ENCODE data around the gene GABBR2.

Gene GABBR2

DNA sequence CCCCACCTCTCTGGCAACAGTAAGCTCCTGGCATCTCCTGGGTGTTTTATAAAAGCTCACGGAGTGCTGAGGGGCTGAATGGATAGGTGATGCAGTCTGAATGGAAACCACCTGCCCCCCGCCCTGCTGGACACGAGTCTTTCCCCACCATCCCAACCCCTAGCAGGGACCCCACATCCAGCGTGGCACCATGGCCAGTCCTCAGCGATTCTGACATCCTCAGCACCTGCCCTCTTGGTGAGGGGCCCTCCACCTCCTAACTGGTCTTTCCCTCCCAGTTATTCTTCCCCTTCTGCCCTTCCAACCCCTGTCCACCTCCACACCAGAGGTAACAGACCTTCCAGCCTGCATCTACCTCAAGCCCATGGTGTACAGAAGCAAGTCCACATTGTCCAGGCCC, 38.7 kb upstream of the GABBR2 start:
- TF ChIP-seq NFIC (IDR thresholded peaks at IDR 0.05), result no peak
- TF ChIP-seq, protein P1, sequence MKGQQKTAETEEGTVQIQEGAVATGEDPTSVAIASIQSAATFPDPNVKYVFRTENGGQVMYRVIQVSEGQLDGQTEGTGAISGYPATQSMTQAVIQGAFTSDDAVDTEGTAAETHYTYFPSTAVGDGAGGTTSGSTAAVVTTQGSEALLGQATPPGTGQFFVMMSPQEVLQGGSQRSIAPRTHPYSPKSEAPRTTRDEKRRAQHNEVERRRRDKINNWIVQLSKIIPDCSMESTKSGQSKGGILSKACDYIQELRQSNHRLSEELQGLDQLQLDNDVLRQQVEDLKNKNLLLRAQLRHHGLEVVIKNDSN (IDR thresholded peaks at IDR 0.05), result no peak
- no peak for TF ChIP-seq RAD21 (IDR thresholded peaks at IDR 0.05; ENCODE audit: low read depth)
- TF ChIP-seq TAF1 (IDR thresholded peaks at IDR 0.05; ENCODE audit: low read depth), result no peak
- TF ChIP-seq, protein P2, sequence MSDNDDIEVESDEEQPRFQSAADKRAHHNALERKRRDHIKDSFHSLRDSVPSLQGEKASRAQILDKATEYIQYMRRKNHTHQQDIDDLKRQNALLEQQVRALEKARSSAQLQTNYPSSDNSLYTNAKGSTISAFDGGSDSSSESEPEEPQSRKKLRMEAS (IDR thresholded peaks at IDR 0.05), result no peak
- TF ChIP-seq TEAD4 (IDR thresholded peaks at IDR 0.05), result no peak
- no peak for TF ChIP-seq FOXM1 (IDR thresholded peaks at IDR 0.05; ENCODE audit: borderline replicate concordance, low read depth)

DNA sequence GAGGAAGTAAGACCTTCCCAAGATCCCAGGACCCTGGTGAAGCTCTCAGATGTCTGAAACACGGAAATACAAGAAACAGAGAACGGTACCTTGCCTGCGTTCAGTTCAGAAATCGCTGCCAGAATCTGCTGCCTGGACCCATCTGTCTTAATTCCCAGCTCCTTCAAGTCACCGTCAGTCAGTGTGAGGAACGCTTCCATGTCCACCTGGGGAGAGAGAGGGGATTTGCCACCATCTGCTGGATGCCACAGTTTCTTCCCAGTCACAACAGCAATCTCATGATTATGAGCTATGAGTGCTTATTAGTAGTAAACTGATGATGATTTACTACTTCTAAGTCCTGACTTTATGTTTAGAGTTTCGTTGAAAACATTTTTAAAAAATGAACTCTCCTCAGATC, 36.7 kb upstream of the GABBR2 start:
- no peak for TF ChIP-seq TEAD4 (IDR thresholded peaks at IDR 0.05)
- TF ChIP-seq, protein P2 (IDR thresholded peaks at IDR 0.05), result no peak

DNA sequence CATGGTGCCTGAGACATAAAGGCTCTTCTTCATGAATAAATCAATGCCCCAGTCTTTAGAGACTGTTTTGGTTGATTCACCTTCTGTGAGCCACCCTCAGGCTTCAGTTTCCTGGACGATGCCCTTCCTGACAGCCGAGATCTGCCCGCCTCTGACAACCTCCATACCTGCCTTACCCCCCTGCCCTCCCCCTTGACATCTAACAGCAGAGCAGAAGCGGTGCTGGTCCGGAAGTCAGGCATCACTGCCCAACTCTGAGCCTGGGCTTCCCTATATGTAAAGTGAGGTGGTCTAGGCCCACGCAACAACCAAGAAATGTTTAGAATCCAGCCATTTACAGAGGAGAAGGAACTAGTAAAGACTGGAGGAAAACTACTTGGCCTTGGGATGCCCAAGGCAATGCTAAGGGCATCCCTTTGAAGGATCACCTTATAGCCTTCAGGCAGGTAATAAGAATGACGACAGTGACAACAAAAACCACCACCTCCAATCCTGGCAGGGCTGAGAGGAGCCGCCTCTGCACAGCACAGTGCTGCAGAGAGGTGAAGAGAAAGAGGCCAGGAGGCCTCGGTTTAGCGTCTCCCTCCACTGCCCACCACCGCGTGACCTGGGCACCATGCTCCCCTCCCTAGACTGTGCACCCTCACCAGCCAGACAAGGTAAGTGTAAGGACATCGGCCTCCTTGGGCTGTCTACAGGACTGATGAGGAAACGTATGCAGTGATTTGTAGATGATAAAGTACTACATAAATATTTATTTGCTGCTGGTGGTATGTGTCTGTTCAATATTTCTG, 35.3 kb upstream of the GABBR2 start:
- no peak for TF ChIP-seq CEBPB (IDR thresholded peaks at IDR 0.05)
- TF ChIP-seq, protein P2 (IDR thresholded peaks at IDR 0.05), result no peak
- no peak for TF ChIP-seq EP300 (IDR thresholded peaks at IDR 0.05; ENCODE audit: borderline replicate concordance)
- no peak for TF ChIP-seq FOXM1 (IDR thresholded peaks at IDR 0.05; ENCODE audit: borderline replicate concordance, low read depth)
- TF ChIP-seq EGR1 (IDR thresholded peaks at IDR 0.05), result no peak
- no peak for TF ChIP-seq YY1 (IDR thresholded peaks at IDR 0.05; ENCODE audit: low read depth)
- TF ChIP-seq TEAD4 (IDR thresholded peaks at IDR 0.05), result no peak
- TF ChIP-seq, protein P1 (IDR thresholded peaks at IDR 0.05), result no peak
- no peak for TF ChIP-seq TCF12 (IDR thresholded peaks at IDR 0.05; ENCODE audit: low read depth)
- TF ChIP-seq RAD21 (IDR thresholded peaks at IDR 0.05; ENCODE audit: low read depth), result no peak
- no peak for TF ChIP-seq TAF1 (IDR thresholded peaks at IDR 0.05; ENCODE audit: low read depth)
- TF ChIP-seq, protein P3, sequence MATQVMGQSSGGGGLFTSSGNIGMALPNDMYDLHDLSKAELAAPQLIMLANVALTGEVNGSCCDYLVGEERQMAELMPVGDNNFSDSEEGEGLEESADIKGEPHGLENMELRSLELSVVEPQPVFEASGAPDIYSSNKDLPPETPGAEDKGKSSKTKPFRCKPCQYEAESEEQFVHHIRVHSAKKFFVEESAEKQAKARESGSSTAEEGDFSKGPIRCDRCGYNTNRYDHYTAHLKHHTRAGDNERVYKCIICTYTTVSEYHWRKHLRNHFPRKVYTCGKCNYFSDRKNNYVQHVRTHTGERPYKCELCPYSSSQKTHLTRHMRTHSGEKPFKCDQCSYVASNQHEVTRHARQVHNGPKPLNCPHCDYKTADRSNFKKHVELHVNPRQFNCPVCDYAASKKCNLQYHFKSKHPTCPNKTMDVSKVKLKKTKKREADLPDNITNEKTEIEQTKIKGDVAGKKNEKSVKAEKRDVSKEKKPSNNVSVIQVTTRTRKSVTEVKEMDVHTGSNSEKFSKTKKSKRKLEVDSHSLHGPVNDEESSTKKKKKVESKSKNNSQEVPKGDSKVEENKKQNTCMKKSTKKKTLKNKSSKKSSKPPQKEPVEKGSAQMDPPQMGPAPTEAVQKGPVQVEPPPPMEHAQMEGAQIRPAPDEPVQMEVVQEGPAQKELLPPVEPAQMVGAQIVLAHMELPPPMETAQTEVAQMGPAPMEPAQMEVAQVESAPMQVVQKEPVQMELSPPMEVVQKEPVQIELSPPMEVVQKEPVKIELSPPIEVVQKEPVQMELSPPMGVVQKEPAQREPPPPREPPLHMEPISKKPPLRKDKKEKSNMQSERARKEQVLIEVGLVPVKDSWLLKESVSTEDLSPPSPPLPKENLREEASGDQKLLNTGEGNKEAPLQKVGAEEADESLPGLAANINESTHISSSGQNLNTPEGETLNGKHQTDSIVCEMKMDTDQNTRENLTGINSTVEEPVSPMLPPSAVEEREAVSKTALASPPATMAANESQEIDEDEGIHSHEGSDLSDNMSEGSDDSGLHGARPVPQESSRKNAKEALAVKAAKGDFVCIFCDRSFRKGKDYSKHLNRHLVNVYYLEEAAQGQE (IDR thresholded peaks at IDR 0.05; ENCODE audit: low read depth), result no peak

DNA sequence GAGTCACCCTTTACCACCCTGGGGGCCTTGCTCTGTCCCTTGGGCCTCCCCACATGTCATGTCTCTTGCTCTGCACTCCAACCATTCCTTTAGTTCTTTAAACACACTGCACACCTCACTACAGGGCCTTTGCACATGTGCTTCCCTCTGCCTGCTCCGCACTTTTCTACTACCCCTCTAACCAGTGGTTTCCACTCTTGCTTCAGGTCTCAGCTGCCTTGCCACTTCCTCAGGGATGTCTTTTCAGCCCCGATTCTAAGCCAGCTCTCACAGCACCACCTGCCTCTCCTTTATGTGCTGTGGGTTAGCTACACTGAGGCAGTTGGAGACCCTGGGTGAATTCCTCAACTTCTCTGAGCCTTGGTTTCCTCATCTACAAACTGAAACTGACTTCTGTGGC, 34.6 kb upstream of the GABBR2 start:
- TF ChIP-seq CREB1 (IDR thresholded peaks at IDR 0.05; ENCODE audit: low read depth), result no peak
- no peak for TF ChIP-seq YY1 (IDR thresholded peaks at IDR 0.05; ENCODE audit: low read depth)
- TF ChIP-seq TCF12 (IDR thresholded peaks at IDR 0.05; ENCODE audit: low read depth), result no peak
- TF ChIP-seq, protein P2 (IDR thresholded peaks at IDR 0.05), result no peak
- no peak for TF ChIP-seq EP300 (IDR thresholded peaks at IDR 0.05; ENCODE audit: borderline replicate concordance)
- TF ChIP-seq ZBTB7A (IDR thresholded peaks at IDR 0.05; ENCODE audit: low read depth), result no peak
- TF ChIP-seq, protein P1 (IDR thresholded peaks at IDR 0.05), result no peak
- no peak for TF ChIP-seq EGR1 (IDR thresholded peaks at IDR 0.05)
- no peak for TF ChIP-seq RAD21 (IDR thresholded peaks at IDR 0.05; ENCODE audit: low read depth)
- TF ChIP-seq FOXM1 (IDR thresholded peaks at IDR 0.05; ENCODE audit: borderline replicate concordance, low read depth), result no peak
- no peak for TF ChIP-seq TEAD4 (IDR thresholded peaks at IDR 0.05)
- no peak for TF ChIP-seq CEBPB (IDR thresholded peaks at IDR 0.05)
- no peak for TF ChIP-seq NFIC (IDR thresholded peaks at IDR 0.05)
- TF ChIP-seq, protein P3 (IDR thresholded peaks at IDR 0.05; ENCODE audit: low read depth), result no peak
- no peak for TF ChIP-seq TAF1 (IDR thresholded peaks at IDR 0.05; ENCODE audit: low read depth)
